Keratinocyte (primary cell): Measurements from ENCODE around the gene B4GALT2.

Experiments used
- CTCF ChIP-seq, 3 experiments: IDR thresholded peaks in 1 of 3; conservative IDR thresholded peaks in 1 of 3; optimal IDR thresholded peaks in 1 of 3; 2 replicates in 2 of 3; 3 replicates in 1 of 3; pipeline versions ENCODE3 to v1.5.1; 2011; ENCODE audit warnings: low read length in 3 of 3, mild to moderate bottlenecking in 3 of 3, moderate library complexity in 2 of 3, control low read depth in 1 of 3, inconsistent platforms in 1 of 3; ENCODE audit not compliant: insufficient read depth in 2 of 3; ENCODE audit errors: extremely low read depth in 1 of 3
- EZH2 ChIP-seq: IDR thresholded peaks from one replicate; pipeline ENCODE4 v1.6.1; 2012; ENCODE audit warnings: inconsistent platforms, mild to moderate bottlenecking, low read length, moderate library complexity

DNA sequence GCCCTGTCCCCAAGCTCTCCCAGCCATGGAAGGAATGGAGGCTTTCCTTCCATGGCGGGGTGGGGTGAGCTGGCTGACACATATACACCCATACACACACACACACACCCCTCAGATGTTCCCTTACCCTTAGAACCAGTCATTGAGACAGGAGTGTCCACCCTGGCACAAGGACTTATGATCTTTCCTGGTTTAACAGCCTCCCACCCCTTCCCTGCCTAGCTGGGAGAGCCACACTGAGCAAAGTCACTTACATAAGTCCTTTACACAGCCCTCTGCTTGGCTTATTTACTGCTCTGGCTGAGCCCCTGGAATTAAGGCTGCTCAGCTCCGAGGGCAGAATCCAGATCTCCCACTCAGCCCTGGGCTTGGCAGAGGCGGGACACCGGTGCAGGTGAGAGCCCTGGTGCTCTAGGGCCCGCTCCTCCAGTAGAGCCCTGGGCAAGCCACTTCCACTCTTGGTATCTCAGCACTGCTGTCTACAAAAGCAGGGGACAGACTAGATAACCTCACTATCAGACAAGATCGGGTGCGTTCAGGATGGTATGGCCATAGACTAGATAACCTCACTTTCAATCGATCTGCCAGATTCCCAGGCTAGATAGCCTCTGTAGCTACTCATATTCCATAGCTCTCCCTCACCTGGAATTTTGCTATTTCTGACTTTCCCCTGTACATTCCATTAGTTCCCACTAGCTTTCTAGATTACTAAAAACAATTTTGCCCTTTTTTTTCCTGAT is 35.5 kb downstream of the B4GALT2 start:
- TF ChIP-seq CTCF (optimal IDR thresholded peaks at IDR 0.05 in 1 of 3, IDR thresholded peaks at IDR 0.05 in 1 of 3, conservative IDR thresholded peaks at IDR 0.05 in 1 of 3; ENCODE audit: extremely low read depth in 1 of 3, insufficient read depth in 2 of 3, low read length in 3 of 3) (no peak), EZH2 (no peak)
